Endometrium (tissue), 2 donors: Measurements from ENCODE around the gene SH3BP4.

Source experiments
- FAIRE-seq: peaks from 2 replicates; lab custom pipeline; 2012; peaks lifted over from hg19 to GRCh38; lab: Jason Lieb, UNC
- donor health status: control.
- donor health status: control.

Gene SH3BP4

GRCh38 chr2:234986390-234986789 is 34.6 kb downstream of the SH3BP4 start:
- no peak for FAIRE-seq

GRCh38 chr2:234986876-234987720 is 35.3 kb downstream of the SH3BP4 start:
- FAIRE-seq, result no peak

GRCh38 chr2:234987754-234988153 is 35.9 kb downstream of the SH3BP4 start:
- FAIRE-seq, result no peak

- FAIRE-seq, result no peak
These were observed 36.7 kb downstream of the SH3BP4 start for GRCh38 chr2:234988491-234988890.

GRCh38 chr2:234989183-234989701 is 37.4 kb downstream of the SH3BP4 start:
- FAIRE-seq, result no peak

- FAIRE-seq, result no peak
These were observed 38.5 kb downstream of the SH3BP4 start for GRCh38 chr2:234990300-234990699.

- no peak for FAIRE-seq
These were observed 39.5 kb downstream of the SH3BP4 start for GRCh38 chr2:234991290-234991689.

GRCh38 chr2:234991793-234992192 is 40.0 kb downstream of the SH3BP4 start:
- no peak for FAIRE-seq

GRCh38 chr2:234992196-234992595 is 40.4 kb downstream of the SH3BP4 start:
- no peak for FAIRE-seq

GRCh38 chr2:234992624-234993349 is 41.0 kb downstream of the SH3BP4 start:
- FAIRE-seq, result no peak

GRCh38 chr2:234993541-234993981 is 41.7 kb downstream of the SH3BP4 start:
- no peak for FAIRE-seq

GRCh38 chr2:234994438-234995321 is 42.9 kb downstream of the SH3BP4 start:
- no peak for FAIRE-seq

- FAIRE-seq, result no peak
These were observed 43.7 kb downstream of the SH3BP4 start for GRCh38 chr2:234995332-234996068.

GRCh38 chr2:234996069-234996940 is 44.5 kb downstream of the SH3BP4 start:
- no peak for FAIRE-seq

- FAIRE-seq, result no peak
These were observed 45.1 kb downstream of the SH3BP4 start for GRCh38 chr2:234996941-234997270.

- no peak for FAIRE-seq
These were observed 45.6 kb downstream of the SH3BP4 start for GRCh38 chr2:234997389-234997788.

- no peak for FAIRE-seq
These were observed 46.8 kb downstream of the SH3BP4 start for GRCh38 chr2:234998404-234999211.

- no peak for FAIRE-seq
These were observed 48.1 kb downstream of the SH3BP4 start for GRCh38 chr2:234999740-235000425.
